Measurements from ENCODE around the gene SLC6A11.

SLC6A11 gene

DNA sequence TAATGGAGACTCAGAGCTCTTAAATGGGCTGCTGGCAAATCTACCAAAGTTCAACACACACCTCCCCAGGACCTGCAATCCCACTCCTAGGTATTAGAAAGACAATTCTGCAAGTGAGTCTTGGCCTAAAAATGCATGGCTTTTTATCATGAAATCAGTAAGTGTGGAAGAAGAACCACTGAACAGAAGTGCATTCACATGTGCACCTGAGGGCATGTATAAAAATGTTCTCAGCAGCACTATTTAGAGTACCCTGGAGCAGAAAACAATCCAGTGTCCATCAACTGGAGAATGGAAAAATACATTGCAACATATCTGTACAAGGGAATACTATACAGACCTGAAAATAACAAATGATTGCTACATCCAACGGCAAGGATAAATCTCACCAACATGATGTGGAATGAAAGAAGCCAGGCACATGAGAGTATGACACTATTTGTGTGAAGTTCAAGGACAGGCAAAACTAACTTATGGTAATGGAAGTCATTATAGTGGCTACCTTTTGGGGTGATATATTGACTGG lies 168.4 kb downstream of the SLC6A11 start:
- TF ChIP-seq SNAI2 (CRISPR knock-in tag; IDR thresholded peaks at IDR 0.05) (no peak), GLIS3 (CRISPR knock-in tag; IDR thresholded peaks at IDR 0.05) (no peak), ZNF70 (CRISPR knock-in tag; IDR thresholded peaks at IDR 0.05) (no peak), ESRRG (CRISPR knock-in tag; IDR thresholded peaks at IDR 0.05) (no peak)
- no peak for ATAC-seq

GRCh38 chr3:10985181-10985580 lies 169.2 kb downstream of the SLC6A11 start:
- ATAC-seq, result no peak
- TF ChIP-seq, protein P1, sequence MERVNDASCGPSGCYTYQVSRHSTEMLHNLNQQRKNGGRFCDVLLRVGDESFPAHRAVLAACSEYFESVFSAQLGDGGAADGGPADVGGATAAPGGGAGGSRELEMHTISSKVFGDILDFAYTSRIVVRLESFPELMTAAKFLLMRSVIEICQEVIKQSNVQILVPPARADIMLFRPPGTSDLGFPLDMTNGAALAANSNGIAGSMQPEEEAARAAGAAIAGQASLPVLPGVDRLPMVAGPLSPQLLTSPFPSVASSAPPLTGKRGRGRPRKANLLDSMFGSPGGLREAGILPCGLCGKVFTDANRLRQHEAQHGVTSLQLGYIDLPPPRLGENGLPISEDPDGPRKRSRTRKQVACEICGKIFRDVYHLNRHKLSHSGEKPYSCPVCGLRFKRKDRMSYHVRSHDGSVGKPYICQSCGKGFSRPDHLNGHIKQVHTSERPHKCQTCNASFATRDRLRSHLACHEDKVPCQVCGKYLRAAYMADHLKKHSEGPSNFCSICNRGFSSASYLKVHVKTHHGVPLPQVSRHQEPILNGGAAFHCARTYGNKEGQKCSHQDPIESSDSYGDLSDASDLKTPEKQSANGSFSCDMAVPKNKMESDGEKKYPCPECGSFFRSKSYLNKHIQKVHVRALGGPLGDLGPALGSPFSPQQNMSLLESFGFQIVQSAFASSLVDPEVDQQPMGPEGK (CRISPR knock-in tag; IDR thresholded peaks at IDR 0.05; ENCODE audit: borderline replicate concordance), result no peak
- TF ChIP-seq BACH2 (CRISPR knock-in tag; IDR thresholded peaks at IDR 0.05; ENCODE audit: borderline replicate concordance), result no peak
- no peak for TF ChIP-seq POU6F1 (CRISPR knock-in tag; IDR thresholded peaks at IDR 0.05; ENCODE audit: borderline replicate concordance, low read depth)
- TF ChIP-seq SNAI2 (CRISPR knock-in tag; IDR thresholded peaks at IDR 0.05), result no peak
- no peak for TF ChIP-seq ZNF8 (CRISPR knock-in tag; IDR thresholded peaks at IDR 0.05)
- TF ChIP-seq ZNF70 (CRISPR knock-in tag; IDR thresholded peaks at IDR 0.05), result no peak
- TF ChIP-seq CSRNP3 (CRISPR knock-in tag; IDR thresholded peaks at IDR 0.05), result no peak
- TF ChIP-seq ISL1 (CRISPR knock-in tag; IDR thresholded peaks at IDR 0.05), result no peak
- TF ChIP-seq CREB5 (CRISPR knock-in tag; IDR thresholded peaks at IDR 0.05; ENCODE audit: low read depth), result no peak
- no peak for TF ChIP-seq ZNF565 (CRISPR knock-in tag; conservative IDR thresholded peaks at IDR 0.05; ENCODE audit: low read depth)
- TF ChIP-seq GLIS3 (CRISPR knock-in tag; IDR thresholded peaks at IDR 0.05), result no peak

DNA sequence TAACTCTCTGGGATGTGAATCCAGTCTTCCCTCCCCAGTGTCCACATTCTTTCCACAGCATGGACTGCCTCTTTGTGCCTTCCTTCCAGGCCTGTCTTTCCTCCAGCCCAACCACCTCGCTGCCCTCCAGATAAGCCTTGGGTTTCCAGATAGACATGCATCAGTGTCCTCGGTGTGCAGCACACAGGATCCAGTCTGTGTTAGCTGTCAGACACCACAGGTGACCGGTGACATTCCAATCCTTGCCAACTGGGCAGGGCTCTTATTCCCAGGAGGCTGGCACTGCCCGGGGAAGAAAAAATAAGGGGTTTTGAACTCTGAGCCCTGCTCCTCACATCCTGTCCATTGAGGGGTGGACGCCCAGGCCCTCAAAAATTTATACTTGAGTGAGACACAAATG lies 170.6 kb downstream of the SLC6A11 start:
- ATAC-seq, result no peak
- TF ChIP-seq ISL1 (CRISPR knock-in tag; IDR thresholded peaks at IDR 0.05) (no peak), CSRNP3 (CRISPR knock-in tag; IDR thresholded peaks at IDR 0.05) (no peak), PPARA (CRISPR knock-in tag; IDR thresholded peaks at IDR 0.05; ENCODE audit: borderline replicate concordance) (no peak), TOX (CRISPR knock-in tag; IDR thresholded peaks at IDR 0.05; ENCODE audit: borderline replicate concordance) (no peak), OSR1 (CRISPR knock-in tag; IDR thresholded peaks at IDR 0.05) (no peak), ZNF70 (CRISPR knock-in tag; IDR thresholded peaks at IDR 0.05) (no peak), CREB5 (CRISPR knock-in tag; IDR thresholded peaks at IDR 0.05; ENCODE audit: low read depth) (no peak), ZC3H10 (CRISPR knock-in tag; IDR thresholded peaks at IDR 0.05) (no peak), TCF4 (CRISPR knock-in tag; IDR thresholded peaks at IDR 0.05; ENCODE audit: borderline replicate concordance) (no peak), ARNTL (CRISPR knock-in tag; IDR thresholded peaks at IDR 0.05; ENCODE audit: borderline replicate concordance, low read depth) (no peak), POU6F1 (CRISPR knock-in tag; IDR thresholded peaks at IDR 0.05; ENCODE audit: borderline replicate concordance, low read depth) (no peak), CSDC2 (CRISPR knock-in tag; IDR thresholded peaks at IDR 0.05) (no peak), ZNF565 (CRISPR knock-in tag; conservative IDR thresholded peaks at IDR 0.05; ENCODE audit: low read depth) (no peak), TSHZ2 (CRISPR knock-in tag; IDR thresholded peaks at IDR 0.05) (no peak), ESRRG (CRISPR knock-in tag; IDR thresholded peaks at IDR 0.05) (no peak), GLIS3 (CRISPR knock-in tag; IDR thresholded peaks at IDR 0.05) (no peak), BACH2 (CRISPR knock-in tag; IDR thresholded peaks at IDR 0.05; ENCODE audit: borderline replicate concordance) (no peak)
- TF ChIP-seq, protein P1 (CRISPR knock-in tag; IDR thresholded peaks at IDR 0.05; ENCODE audit: borderline replicate concordance), result no peak

Measured in SK-N-SH treated with all-trans-retinoic acid at 6 μM for 48 hours (cell line).